HL-60 (cell line): ENCODE results near the gene PRTN3.

Experiments used
- DNase-seq, 2 experiments: peaks; one replicate each; pipeline ENCODE4 v3.0.0-alpha.2; 2010 to 2020; ENCODE audit warnings: low read depth in 1 of 2, low spot score in 1 of 2
- H3K27ac ChIP-seq: fragments of 250-450 bp; sonication (Bioruptor Pico); replicated peaks from 2 replicates; pipeline ENCODE4 v1.5.1; 2020; ENCODE audit warnings: mild to moderate bottlenecking, moderate library complexity
- H3K27me3 ChIP-seq: fragments of 250-450 bp; sonication (Bioruptor Pico); 2 replicates; pipeline ENCODE4 v1.5.1; 2021; ENCODE audit warnings: mild to moderate bottlenecking, moderate library complexity; ENCODE audit not compliant: insufficient read depth, poor library complexity, severe bottlenecking
- H3K4me3 ChIP-seq: replicated peaks from 2 replicates; pipeline ENCODE4 v1.5.1; 2011; ENCODE audit warnings: mild to moderate bottlenecking, control low read depth, low read length; ENCODE audit not compliant: insufficient read depth
- GABPA ChIP-seq: IDR thresholded peaks from 2 replicates; pipeline ENCODE4 v1.6.1; 2012; ENCODE audit warnings: low read depth
- POLR2AphosphoS5 ChIP-seq: IDR thresholded peaks from 2 replicates; pipeline ENCODE4 v1.6.1; 2012; ENCODE audit warnings: low read depth
- SPI1 ChIP-seq: IDR thresholded peaks from 2 replicates; pipeline ENCODE4 v1.6.1; 2012; ENCODE audit warnings: low read depth, mild to moderate bottlenecking, borderline replicate concordance
- TF ChIP-seq, protein P1 (sequence below): IDR thresholded peaks from 2 replicates; pipeline ENCODE4 v1.6.1; 2012; ENCODE audit warnings: low read depth; ENCODE audit not compliant: insufficient replicate concordance
- TF ChIP-seq, protein P2 (sequence below): IDR thresholded peaks from one replicate; pipeline ENCODE4 v1.5.1; 2011; ENCODE audit warnings: low read length, control low read depth, inconsistent platforms; ENCODE audit not compliant: insufficient read depth

The PRTN3 gene

DNA sequence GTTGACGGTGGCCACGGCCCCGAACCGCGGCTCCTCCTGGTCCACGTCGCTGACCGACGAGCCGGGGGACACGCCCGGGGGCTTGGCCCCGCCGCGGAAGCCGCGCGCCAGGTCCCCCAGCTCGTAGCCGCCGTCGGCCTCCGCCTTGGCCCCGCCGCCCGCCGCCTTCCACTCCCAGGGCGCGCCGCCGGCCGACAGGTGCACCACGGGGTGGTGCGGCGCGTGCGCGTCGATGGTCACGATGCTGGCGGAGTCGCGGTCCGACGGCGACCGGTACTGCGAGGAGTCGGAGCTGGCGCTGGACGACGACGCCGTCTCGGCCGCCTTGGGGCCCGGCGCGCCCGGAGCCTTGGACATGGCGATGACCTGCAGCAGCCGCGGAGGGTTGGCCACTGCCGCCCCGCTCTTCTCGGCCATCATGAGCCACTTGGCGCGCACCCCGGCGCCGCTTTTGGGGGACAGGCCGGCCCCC lies 28.0 kb upstream of the PRTN3 start:
- H3K27ac ChIP-seq: no peak overlapping the region
- TF ChIP-seq, protein P1, sequence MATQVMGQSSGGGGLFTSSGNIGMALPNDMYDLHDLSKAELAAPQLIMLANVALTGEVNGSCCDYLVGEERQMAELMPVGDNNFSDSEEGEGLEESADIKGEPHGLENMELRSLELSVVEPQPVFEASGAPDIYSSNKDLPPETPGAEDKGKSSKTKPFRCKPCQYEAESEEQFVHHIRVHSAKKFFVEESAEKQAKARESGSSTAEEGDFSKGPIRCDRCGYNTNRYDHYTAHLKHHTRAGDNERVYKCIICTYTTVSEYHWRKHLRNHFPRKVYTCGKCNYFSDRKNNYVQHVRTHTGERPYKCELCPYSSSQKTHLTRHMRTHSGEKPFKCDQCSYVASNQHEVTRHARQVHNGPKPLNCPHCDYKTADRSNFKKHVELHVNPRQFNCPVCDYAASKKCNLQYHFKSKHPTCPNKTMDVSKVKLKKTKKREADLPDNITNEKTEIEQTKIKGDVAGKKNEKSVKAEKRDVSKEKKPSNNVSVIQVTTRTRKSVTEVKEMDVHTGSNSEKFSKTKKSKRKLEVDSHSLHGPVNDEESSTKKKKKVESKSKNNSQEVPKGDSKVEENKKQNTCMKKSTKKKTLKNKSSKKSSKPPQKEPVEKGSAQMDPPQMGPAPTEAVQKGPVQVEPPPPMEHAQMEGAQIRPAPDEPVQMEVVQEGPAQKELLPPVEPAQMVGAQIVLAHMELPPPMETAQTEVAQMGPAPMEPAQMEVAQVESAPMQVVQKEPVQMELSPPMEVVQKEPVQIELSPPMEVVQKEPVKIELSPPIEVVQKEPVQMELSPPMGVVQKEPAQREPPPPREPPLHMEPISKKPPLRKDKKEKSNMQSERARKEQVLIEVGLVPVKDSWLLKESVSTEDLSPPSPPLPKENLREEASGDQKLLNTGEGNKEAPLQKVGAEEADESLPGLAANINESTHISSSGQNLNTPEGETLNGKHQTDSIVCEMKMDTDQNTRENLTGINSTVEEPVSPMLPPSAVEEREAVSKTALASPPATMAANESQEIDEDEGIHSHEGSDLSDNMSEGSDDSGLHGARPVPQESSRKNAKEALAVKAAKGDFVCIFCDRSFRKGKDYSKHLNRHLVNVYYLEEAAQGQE: no peak
- TF ChIP-seq SPI1 (no peak), POLR2AphosphoS5 (no peak), GABPA (no peak)
- TF ChIP-seq, protein P2, sequence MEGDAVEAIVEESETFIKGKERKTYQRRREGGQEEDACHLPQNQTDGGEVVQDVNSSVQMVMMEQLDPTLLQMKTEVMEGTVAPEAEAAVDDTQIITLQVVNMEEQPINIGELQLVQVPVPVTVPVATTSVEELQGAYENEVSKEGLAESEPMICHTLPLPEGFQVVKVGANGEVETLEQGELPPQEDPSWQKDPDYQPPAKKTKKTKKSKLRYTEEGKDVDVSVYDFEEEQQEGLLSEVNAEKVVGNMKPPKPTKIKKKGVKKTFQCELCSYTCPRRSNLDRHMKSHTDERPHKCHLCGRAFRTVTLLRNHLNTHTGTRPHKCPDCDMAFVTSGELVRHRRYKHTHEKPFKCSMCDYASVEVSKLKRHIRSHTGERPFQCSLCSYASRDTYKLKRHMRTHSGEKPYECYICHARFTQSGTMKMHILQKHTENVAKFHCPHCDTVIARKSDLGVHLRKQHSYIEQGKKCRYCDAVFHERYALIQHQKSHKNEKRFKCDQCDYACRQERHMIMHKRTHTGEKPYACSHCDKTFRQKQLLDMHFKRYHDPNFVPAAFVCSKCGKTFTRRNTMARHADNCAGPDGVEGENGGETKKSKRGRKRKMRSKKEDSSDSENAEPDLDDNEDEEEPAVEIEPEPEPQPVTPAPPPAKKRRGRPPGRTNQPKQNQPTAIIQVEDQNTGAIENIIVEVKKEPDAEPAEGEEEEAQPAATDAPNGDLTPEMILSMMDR: no peak

DNA sequence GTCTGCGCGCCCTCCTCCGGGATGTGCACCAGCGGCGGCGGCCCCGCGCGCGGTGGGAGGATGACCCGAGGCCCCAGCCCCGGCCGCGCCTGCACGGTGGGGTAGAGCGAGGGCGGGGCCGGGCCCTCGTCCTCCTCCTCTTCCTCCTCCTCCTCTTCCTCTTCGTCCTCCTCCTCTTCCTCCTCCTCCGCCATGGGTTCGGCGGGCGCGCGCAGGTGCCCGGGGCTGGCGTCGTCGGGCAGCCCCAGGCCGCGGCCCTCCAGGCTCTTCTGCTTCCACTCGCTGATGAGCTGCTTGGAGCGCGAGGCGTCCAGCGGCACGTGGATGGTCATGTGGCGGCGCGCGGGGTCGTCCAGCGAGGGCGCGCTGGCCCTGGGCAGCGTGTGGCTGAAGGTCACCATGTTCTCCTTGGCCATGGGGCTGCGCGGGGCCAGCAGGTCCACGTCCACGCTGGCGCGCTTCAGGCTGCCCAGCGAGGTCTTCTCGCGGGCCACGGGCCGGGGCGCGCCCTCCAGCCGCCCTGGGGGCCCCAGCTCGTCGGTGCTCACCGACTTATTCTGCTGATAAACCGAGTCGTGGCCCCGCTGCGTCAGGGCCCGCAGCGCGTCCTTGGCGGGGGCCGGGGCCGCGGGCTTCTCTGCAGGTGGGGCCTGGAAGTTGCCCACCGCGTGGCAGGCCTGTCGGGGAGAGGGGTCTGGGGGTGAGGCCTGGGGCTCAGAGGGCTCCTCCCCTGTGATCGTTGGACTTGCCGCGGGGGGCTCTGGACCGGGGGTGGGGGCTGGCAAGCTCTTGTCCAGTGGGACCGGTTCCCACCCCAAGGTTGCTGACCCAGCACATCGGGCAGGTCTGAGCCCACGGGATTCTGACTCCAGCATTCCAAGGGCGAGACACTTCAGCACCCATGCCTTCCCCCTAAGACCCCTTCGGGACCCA lies 27.3 kb upstream of the PRTN3 start:
- DNase-seq: peak in 1 of 2 experiments; percentile 33
- peak; percentile 36; the same call in 1 of the 2 replicates for TF ChIP-seq POLR2AphosphoS5
- TF ChIP-seq, protein P2: no peak
- no peak overlapping the region for H3K27ac ChIP-seq
- H3K4me3 ChIP-seq: no peak overlapping the region
- H3K27me3 ChIP-seq: no peaks in the 10 kb centered on the region

More for the DNA sequence above, 28.0 kb upstream of the PRTN3 start:
- Histone ChIP-seq H3K4me3 (no peak overlapping the region), H3K27me3 (no peaks in the 10 kb centered on the region)
- DNase-seq: peak in 1 of 2 experiments; percentile 39

DNA sequence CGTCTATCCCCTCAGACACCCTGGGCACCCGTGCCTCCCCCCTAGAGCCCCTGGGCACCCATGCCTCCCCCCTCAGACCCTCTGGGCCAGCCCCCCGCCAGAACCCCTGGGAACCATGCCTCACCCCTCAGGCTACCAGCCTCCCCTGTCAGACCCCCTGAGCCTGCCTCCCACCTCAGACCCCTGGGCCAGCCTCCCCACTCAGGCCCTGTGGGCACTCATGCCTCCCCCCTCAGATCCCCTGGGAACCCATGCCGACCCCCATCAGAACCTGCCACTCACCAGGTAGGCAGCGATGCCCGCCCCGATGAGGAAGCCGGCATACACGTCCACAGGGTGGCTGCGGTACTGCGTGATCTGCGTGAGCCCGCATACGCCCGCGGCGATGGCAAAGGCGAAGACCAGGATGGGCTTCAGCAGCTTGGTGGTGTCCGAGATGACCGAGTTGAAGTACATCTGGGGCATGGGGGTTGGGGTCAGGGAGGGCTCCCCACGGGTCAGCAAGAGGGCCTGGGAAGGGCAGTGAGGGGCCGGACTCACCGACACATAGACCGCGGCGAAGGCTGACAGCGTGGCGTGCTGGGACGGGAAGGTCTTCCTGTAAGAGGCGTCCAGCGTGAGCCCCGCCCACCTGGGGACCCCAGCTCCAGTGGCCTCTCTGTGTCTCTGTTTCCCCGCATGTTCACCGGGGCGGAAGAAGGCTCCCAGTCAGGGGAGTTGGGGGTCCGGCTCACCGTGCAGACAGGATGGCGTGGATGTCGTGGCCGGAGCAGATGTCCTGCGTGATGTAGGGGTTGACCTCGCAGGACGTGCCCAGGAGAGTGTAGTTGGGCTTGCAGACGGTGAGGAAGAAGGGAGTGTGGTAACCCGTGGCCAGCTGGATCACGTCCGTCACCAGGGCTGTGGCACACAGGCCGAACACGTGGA lies 26.4 kb upstream of the PRTN3 start:
- Histone ChIP-seq H3K27ac (no peak overlapping the region), H3K27me3 (no peaks in the 10 kb centered on the region), H3K4me3 (no peak overlapping the region)
- no peak for TF ChIP-seq GABPA
- peak; percentile 82 for TF ChIP-seq POLR2AphosphoS5
- TF ChIP-seq, protein P2: no peak
- TF ChIP-seq SPI1: no peak
- TF ChIP-seq, protein P1: no peak
- peak in 1 of 2 experiments; percentile 63 for DNase-seq
